GM23338 (cell line): ENCODE results near the gene HIP1. TPM values are rescaled to one million over a fixed set of nuclear protein-coding genes. Genes with fewer than 3 reads are reported as not detected.

Source experiments
- ATAC-seq: fragments of 200-7000 bp; cut with Tn5 transposase; 3 replicates; pipeline ENCODE4 v1.9.1; 2020
- DNase-seq: peaks from one replicate; pipeline ENCODE4 v3.0.0-alpha.2; 2015; ENCODE audit warnings: low spot score
- H2AFZ ChIP-seq: fragments of 200-600 bp; sonication (generic); 2 replicates; pipeline ENCODE4 v1.8.0; 2016; ENCODE audit warnings: antibody characterized with exemption, mild to moderate bottlenecking, moderate library complexity
- H3F3A ChIP-seq: fragments of 200-600 bp; sonication (generic); replicated peaks from 2 replicates; pipeline ENCODE4 v1.8.0; 2017; ENCODE audit warnings: antibody characterized with exemption, mixed run types, low read depth
- H3K27ac ChIP-seq: fragments of 200-600 bp; sonication (generic); 2 replicates; pipeline ENCODE4 v1.6.1; 2016; ENCODE audit warnings: low read depth
- H3K27me3 ChIP-seq: fragments of 200-600 bp; sonication (generic); 2 replicates; pipeline ENCODE4 v1.8.0; 2016; ENCODE audit warnings: mild to moderate bottlenecking, mixed run types, moderate library complexity; ENCODE audit not compliant: insufficient read depth
- H3K36me3 ChIP-seq: fragments of 200-600 bp; sonication (generic); 2 replicates; pipeline ENCODE4 v1.8.0; 2016; ENCODE audit warnings: mild to moderate bottlenecking; ENCODE audit not compliant: insufficient read depth
- H3K4me1 ChIP-seq: fragments of 200-600 bp; sonication (generic); 2 replicates; pipeline ENCODE4 v1.8.0; 2016; ENCODE audit warnings: mild to moderate bottlenecking, moderate library complexity; ENCODE audit not compliant: insufficient read depth
- H3K4me2 ChIP-seq: fragments of 200-600 bp; sonication (generic); 2 replicates; pipeline ENCODE4 v1.7.1; 2017; ENCODE audit warnings: mixed run types
- H3K4me3 ChIP-seq: fragments of 200-600 bp; sonication (generic); 2 replicates; pipeline ENCODE4 v1.6.1; 2016; ENCODE audit warnings: mixed run types
- H3K79me2 ChIP-seq: fragments of 200-600 bp; sonication (generic); replicated peaks from 2 replicates; pipeline ENCODE4 v1.8.0; 2017; ENCODE audit warnings: mild to moderate bottlenecking; ENCODE audit not compliant: insufficient read depth
- H3K9me2 ChIP-seq: fragments of 200-600 bp; sonication (generic); 2 replicates; pipeline ENCODE4 v1.8.0; 2017; ENCODE audit not compliant: insufficient read depth
- H4K20me1 ChIP-seq: fragments of 200-600 bp; sonication (generic); replicated peaks from 2 replicates; pipeline ENCODE4 v1.8.0; 2017; ENCODE audit warnings: mild to moderate bottlenecking; ENCODE audit not compliant: insufficient read depth
- H3K27ac Mint-ChIP-seq: 2 replicates; pipeline ENCODE4 v1.8.0; 2020; ENCODE audit warnings: inconsistent platforms, mild to moderate bottlenecking, moderate library complexity, mixed read lengths
- H3K27me3 Mint-ChIP-seq: 3 replicates; pipeline ENCODE4 v1.8.0; 2022; ENCODE audit warnings: low read depth, mild to moderate bottlenecking, moderate library complexity, mixed read lengths, inconsistent platforms; ENCODE audit not compliant: insufficient read depth, poor library complexity
- H3K36me3 Mint-ChIP-seq: 3 replicates; pipeline ENCODE4 v1.8.0; 2021; ENCODE audit warnings: low read depth, mild to moderate bottlenecking, inconsistent platforms, moderate library complexity, mixed read lengths
- H3K4me1 Mint-ChIP-seq: 3 replicates; pipeline ENCODE4 v1.8.0; 2020; ENCODE audit warnings: mild to moderate bottlenecking, inconsistent platforms, mixed read lengths
- H3K4me3 Mint-ChIP-seq: 3 replicates; pipeline ENCODE4 v1.8.0; 2021; ENCODE audit warnings: moderate library complexity, mild to moderate bottlenecking, inconsistent platforms, mixed read lengths
- H3K9me3 Mint-ChIP-seq: 3 replicates; pipeline ENCODE4 v1.8.0; 2020; ENCODE audit warnings: moderate library complexity, mild to moderate bottlenecking, inconsistent platforms, mixed read lengths
- CREB1 ChIP-seq: fragments of 250-450 bp; sonication (Bioruptor Pico); IDR thresholded peaks from 2 replicates; pipeline ENCODE4 v1.5.0; 2020; ENCODE audit warnings: low read depth, mild to moderate bottlenecking, moderate library complexity
- EZH2 ChIP-seq: fragments of 200-600 bp; sonication (generic); IDR thresholded peaks from one replicate; pipeline ENCODE4 v1.8.0; 2017; ENCODE audit warnings: antibody characterized with exemption, mild to moderate bottlenecking, low read depth; ENCODE audit not compliant: unreplicated experiment
- EZH2phosphoT487 ChIP-seq: fragments of 200-600 bp; sonication (generic); IDR thresholded peaks from one replicate; pipeline ENCODE4 v1.8.1; 2018; ENCODE audit warnings: antibody characterized with exemption; ENCODE audit not compliant: unreplicated experiment
- JUNB ChIP-seq: IDR thresholded peaks from one replicate; pipeline ENCODE4 v1.6.1; 2016; ENCODE audit warnings: antibody characterized with exemption; ENCODE audit not compliant: unreplicated experiment
- NANOG ChIP-seq: IDR thresholded peaks from 2 replicates; pipeline ENCODE4 v1.6.1; 2016; ENCODE audit warnings: antibody characterized with exemption, borderline replicate concordance
- POLR2AphosphoS5 ChIP-seq: IDR thresholded peaks from 2 replicates; pipeline ENCODE4 v1.6.1; 2016; ENCODE audit warnings: antibody characterized with exemption, low read depth
- REST ChIP-seq: IDR thresholded peaks from one replicate; pipeline ENCODE4 v1.6.1; 2018; ENCODE audit warnings: antibody characterized with exemption; ENCODE audit not compliant: unreplicated experiment
- STAT1 ChIP-seq: IDR thresholded peaks from one replicate; pipeline ENCODE4 v1.6.1; 2016; ENCODE audit warnings: antibody characterized with exemption; ENCODE audit not compliant: unreplicated experiment
- ZNF114 ChIP-seq: fragments of 250-450 bp; sonication (Bioruptor Pico); IDR thresholded peaks from 2 replicates; pipeline ENCODE4 v1.5.0; 2020; ENCODE audit warnings: mild to moderate bottlenecking, moderate library complexity
- ZNF331 ChIP-seq: fragments of 250-450 bp; sonication (Bioruptor Pico); IDR thresholded peaks from 2 replicates; pipeline ENCODE4 v1.5.0; 2020; ENCODE audit warnings: low read depth, mild to moderate bottlenecking, moderate library complexity
- ZNF462 ChIP-seq: fragments of 250-450 bp; sonication (Bioruptor Pico); IDR thresholded peaks from 2 replicates; pipeline ENCODE4 v1.5.0; 2020; ENCODE audit warnings: mild to moderate bottlenecking, moderate library complexity
- polyA plus RNA-seq: library from polyadenylated mRNA; unstranded; fragments of >200 nt; fragmentation: Nextera tagmentation; extraction: Ambion mirVana; gene quantifications from 2 replicates; pipeline ENCODE4 v1.2.1, GENCODE V29; 2016
- total RNA-seq: library from RNA; depleted of rRNA; stranded (reverse); fragments of >200 nt; shearing (Covaris generic); gene quantifications from 2 replicates; pipeline ENCODE4 v1.2.3, GENCODE V29; 2014
- TF ChIP-seq, protein P1 (sequence below): IDR thresholded peaks from 2 replicates; pipeline ENCODE4 v1.6.1; 2016; ENCODE audit warnings: antibody characterized with exemption
- TF ChIP-seq, protein P2 (sequence below), 2 experiments: fragments of 200-600 bp in 1 of 2; sonication (generic) in 1 of 2; conservative IDR thresholded peaks; 2 replicates each; pipeline versions ENCODE4 v1.5.1 to v1.6.1; 2016 to 2017; ENCODE audit warnings: antibody characterized with exemption in 2 of 2, low read depth in 2 of 2, mild to moderate bottlenecking in 2 of 2, moderate library complexity in 1 of 2

HIP1 gene
- total and polyA plus RNA-seq, 2 experiments from 2014 or later = 24.9 to 80.8 TPM

- no peak for ATAC-seq
- H3K4me2 ChIP-seq = no peak overlapping the region
- H3K4me3 Mint-ChIP-seq = no peak overlapping the region
- no peaks in the 10 kb centered on the region for H4K20me1 ChIP-seq
- no peaks in the 10 kb centered on the region for H3K4me1 ChIP-seq
- no peaks in the 10 kb centered on the region; the same call in 2 of the 3 replicates for H3K9me3 Mint-ChIP-seq
- 0 out of 3 replicates have a peak, but pooled peaks cover 3% of the 10 kb centered on the region for H3K36me3 Mint-ChIP-seq
- H3K4me1 Mint-ChIP-seq = peaks cover 4% of the 10 kb centered on the region; the same call in 2 of the 3 replicates
- H3K9me2 ChIP-seq = no peaks in the 10 kb centered on the region
- H3K79me2 ChIP-seq = no peaks in the 10 kb centered on the region
- TF ChIP-seq, protein P1, sequence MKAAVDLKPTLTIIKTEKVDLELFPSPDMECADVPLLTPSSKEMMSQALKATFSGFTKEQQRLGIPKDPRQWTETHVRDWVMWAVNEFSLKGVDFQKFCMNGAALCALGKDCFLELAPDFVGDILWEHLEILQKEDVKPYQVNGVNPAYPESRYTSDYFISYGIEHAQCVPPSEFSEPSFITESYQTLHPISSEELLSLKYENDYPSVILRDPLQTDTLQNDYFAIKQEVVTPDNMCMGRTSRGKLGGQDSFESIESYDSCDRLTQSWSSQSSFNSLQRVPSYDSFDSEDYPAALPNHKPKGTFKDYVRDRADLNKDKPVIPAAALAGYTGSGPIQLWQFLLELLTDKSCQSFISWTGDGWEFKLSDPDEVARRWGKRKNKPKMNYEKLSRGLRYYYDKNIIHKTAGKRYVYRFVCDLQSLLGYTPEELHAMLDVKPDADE = no peak
- TF ChIP-seq EZH2 (no peak), POLR2AphosphoS5 (no peak), EZH2phosphoT487 (no peak), ZNF114 (CRISPR knock-in tag) (no peak), JUNB (no peak), REST (no peak), ZNF462 (CRISPR knock-in tag) (no peak), CREB1 (CRISPR knock-in tag) (no peak), STAT1 (no peak), ZNF331 (no peak), NANOG (no peak)
- TF ChIP-seq, protein P2, sequence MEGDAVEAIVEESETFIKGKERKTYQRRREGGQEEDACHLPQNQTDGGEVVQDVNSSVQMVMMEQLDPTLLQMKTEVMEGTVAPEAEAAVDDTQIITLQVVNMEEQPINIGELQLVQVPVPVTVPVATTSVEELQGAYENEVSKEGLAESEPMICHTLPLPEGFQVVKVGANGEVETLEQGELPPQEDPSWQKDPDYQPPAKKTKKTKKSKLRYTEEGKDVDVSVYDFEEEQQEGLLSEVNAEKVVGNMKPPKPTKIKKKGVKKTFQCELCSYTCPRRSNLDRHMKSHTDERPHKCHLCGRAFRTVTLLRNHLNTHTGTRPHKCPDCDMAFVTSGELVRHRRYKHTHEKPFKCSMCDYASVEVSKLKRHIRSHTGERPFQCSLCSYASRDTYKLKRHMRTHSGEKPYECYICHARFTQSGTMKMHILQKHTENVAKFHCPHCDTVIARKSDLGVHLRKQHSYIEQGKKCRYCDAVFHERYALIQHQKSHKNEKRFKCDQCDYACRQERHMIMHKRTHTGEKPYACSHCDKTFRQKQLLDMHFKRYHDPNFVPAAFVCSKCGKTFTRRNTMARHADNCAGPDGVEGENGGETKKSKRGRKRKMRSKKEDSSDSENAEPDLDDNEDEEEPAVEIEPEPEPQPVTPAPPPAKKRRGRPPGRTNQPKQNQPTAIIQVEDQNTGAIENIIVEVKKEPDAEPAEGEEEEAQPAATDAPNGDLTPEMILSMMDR (conservative IDR thresholded peaks at IDR 0.05; ENCODE audit: low read depth in 2 of 2) = no peak
- no peaks in the 10 kb centered on the region for H3K27me3 ChIP-seq
- no peak overlapping the region for H3K4me3 ChIP-seq
- H3K27me3 Mint-ChIP-seq = no peaks in the 10 kb centered on the region
- H2AFZ ChIP-seq = no peak overlapping the region
- H3K27ac Mint-ChIP-seq = no peak overlapping the region
- H3F3A ChIP-seq = no peaks in the 10 kb centered on the region
- DNase-seq = no peak
- no peaks in the 10 kb centered on the region for H3K36me3 ChIP-seq
- H3K27ac ChIP-seq = no peak overlapping the region
These were observed 82.0 kb downstream of the HIP1 start for GRCh38 chr7:75656740-75657139.
